Upper lobe of left lung (tissue), 4 donors: Measurements from ENCODE around the gene CD6.

ENCODE experiments used
- CTCF ChIP-seq, 6 experiments: fragments of 450-650 bp in 4 of 6; fragments of 200-600 bp in 2 of 6; sonication (generic) in 2 of 6; IDR thresholded peaks; one replicate each; pipeline ENCODE4 v1.5.1; 2016 to 2019; ENCODE audit warnings: antibody characterized with exemption in 6 of 6
- EP300 ChIP-seq, 4 donors: sonication (generic); formaldehyde crosslinking; IDR thresholded peaks; one replicate each; pipeline ENCODE4 v1.5.1; 2017; ENCODE audit warnings: antibody characterized with exemption in 4 of 4, control low read depth in 2 of 4
- POLR2A ChIP-seq, 4 donors: fragments of 450-650 bp; IDR thresholded peaks; one replicate each; pipeline ENCODE4 v1.5.1; 2016 to 2017; ENCODE audit warnings: antibody characterized with exemption in 4 of 4, mild to moderate bottlenecking in 2 of 4
- POLR2AphosphoS5 ChIP-seq, 2 donors: sonication (generic); formaldehyde crosslinking; IDR thresholded peaks; one replicate each; pipeline ENCODE4 v1.5.1; 2017; ENCODE audit warnings: antibody characterized with exemption in 2 of 2

GRCh38 chr11:61002598-61002997 lies 31.1 kb downstream of the CD6 start:
- TF ChIP-seq CTCF (IDR thresholded peaks at IDR 0.05) = no peak
- no peak for TF ChIP-seq POLR2AphosphoS5 (IDR thresholded peaks at IDR 0.05)
- TF ChIP-seq POLR2A (IDR thresholded peaks at IDR 0.05) = no peak
- no peak for TF ChIP-seq EP300 (IDR thresholded peaks at IDR 0.05)
